Measurements from ENCODE around the gene PTPN1.

Gene PTPN1

GRCh38 chr20:50509923-50510705, at the start of gene PTPN1:
Gene PTPN1, plus strand, starts transcription at chr20:50510383. Its CDS starts 145 bp downstream, at chr20:50510528.
- Mint-ChIP-seq H3K9me3 (no peaks in the 10 kb centered on the region), H3K36me3 (peaks cover 19% of the 10 kb centered on the region), H3K27ac (peak within 1 kb of the TSS; percentile 95), H3K4me3 (peak within 1 kb of the TSS; percentile 94), H3K4me1 (peaks cover 35% of the 10 kb centered on the region)
- ATAC-seq, result peak; percentile 94
- peak; percentile 92 to 99 for DNase-seq (ENCODE audit: low spot score in 2 of 2)

GRCh38 chr20:50460608-50461267, 49.4 kb upstream of the PTPN1 start:
- Mint-ChIP-seq H3K36me3 (no peaks in the 10 kb centered on the region), H3K4me1 (peaks cover 11% of the 10 kb centered on the region), H3K4me3 (no peak overlapping the region), H3K27ac (no peak overlapping the region), H3K9me3 (no peaks in the 10 kb centered on the region)
- ATAC-seq (peak; percentile 92), DNase-seq (ENCODE audit: low spot score in 2 of 2) (peak; percentile 88 to 95)

GRCh38 chr20:50462093-50462690, 48.0 kb upstream of the PTPN1 start:
- no peaks in the 10 kb centered on the region for H3K9me3 Mint-ChIP-seq
- H3K4me1 Mint-ChIP-seq, result peaks cover 11% of the 10 kb centered on the region
- H3K4me3 Mint-ChIP-seq, result no peak overlapping the region
- no peak overlapping the region for H3K27ac Mint-ChIP-seq
- no peak for ATAC-seq
- H3K36me3 Mint-ChIP-seq, result no peaks in the 10 kb centered on the region
- DNase-seq (ENCODE audit: low spot score in 2 of 2), result no peak

GRCh38 chr20:50464026-50464724, 46.0 kb upstream of the PTPN1 start:
- DNase-seq (ENCODE audit: low spot score in 2 of 2) (peak; percentile 49 to 83), ATAC-seq (peak; percentile 79)
- Mint-ChIP-seq H3K36me3 (no peaks in the 10 kb centered on the region), H3K27ac (no peak overlapping the region), H3K4me1 (peaks cover 17% of the 10 kb centered on the region), H3K4me3 (no peak overlapping the region), H3K9me3 (no peaks in the 10 kb centered on the region)

- ATAC-seq, result no peak
- Mint-ChIP-seq H3K27ac (no peak overlapping the region), H3K4me1 (peaks cover 17% of the 10 kb centered on the region), H3K4me3 (no peak overlapping the region), H3K36me3 (no peaks in the 10 kb centered on the region), H3K9me3 (no peaks in the 10 kb centered on the region)
- DNase-seq (ENCODE audit: low spot score in 2 of 2), result no peak
Measured at GRCh38 chr20:50464725-50465650, 45.2 kb upstream of the PTPN1 start.

GRCh38 chr20:50467174-50467573, 43.0 kb upstream of the PTPN1 start:
- ATAC-seq (no peak), DNase-seq (ENCODE audit: low spot score in 2 of 2) (no peak)
- H3K36me3 Mint-ChIP-seq, result no peaks in the 10 kb centered on the region
- no peaks in the 10 kb centered on the region for H3K9me3 Mint-ChIP-seq
- no peak overlapping the region for H3K4me3 Mint-ChIP-seq
- H3K27ac Mint-ChIP-seq, result no peak overlapping the region
- H3K4me1 Mint-ChIP-seq, result peaks cover 31% of the 10 kb centered on the region

GRCh38 chr20:50467718-50468356, 42.3 kb upstream of the PTPN1 start:
- no peak overlapping the region for H3K4me3 Mint-ChIP-seq
- peak; percentile 51 for ATAC-seq
- H3K9me3 Mint-ChIP-seq, result no peaks in the 10 kb centered on the region
- peaks cover 35% of the 10 kb centered on the region for H3K4me1 Mint-ChIP-seq
- no peaks in the 10 kb centered on the region for H3K36me3 Mint-ChIP-seq
- no peak for DNase-seq (ENCODE audit: low spot score in 2 of 2)
- no peak overlapping the region for H3K27ac Mint-ChIP-seq

GRCh38 chr20:50468378-50468798, 41.8 kb upstream of the PTPN1 start:
- Mint-ChIP-seq H3K9me3 (no peaks in the 10 kb centered on the region), H3K4me1 (peaks cover 40% of the 10 kb centered on the region), H3K36me3 (peaks cover 2% of the 10 kb centered on the region), H3K27ac (no peak overlapping the region), H3K4me3 (no peak overlapping the region)
- DNase-seq (ENCODE audit: low spot score in 2 of 2) (no peak), ATAC-seq (no peak)

GRCh38 chr20:50469176-50469723, 40.9 kb upstream of the PTPN1 start:
- no peak overlapping the region for H3K4me3 Mint-ChIP-seq
- DNase-seq (ENCODE audit: low spot score in 2 of 2) (no peak), ATAC-seq (no peak)
- H3K9me3 Mint-ChIP-seq, result no peaks in the 10 kb centered on the region
- H3K36me3 Mint-ChIP-seq, result peaks cover 4% of the 10 kb centered on the region
- no peak overlapping the region for H3K27ac Mint-ChIP-seq
- H3K4me1 Mint-ChIP-seq, result peaks cover 39% of the 10 kb centered on the region

GRCh38 chr20:50469796-50470195, 40.4 kb upstream of the PTPN1 start:
- ATAC-seq, result no peak
- Mint-ChIP-seq H3K27ac (no peak overlapping the region), H3K36me3 (peaks cover 4% of the 10 kb centered on the region), H3K9me3 (no peaks in the 10 kb centered on the region), H3K4me1 (peaks cover 36% of the 10 kb centered on the region), H3K4me3 (no peak overlapping the region)
- DNase-seq (ENCODE audit: low spot score in 2 of 2), result no peak

GRCh38 chr20:50470264-50470858, 39.8 kb upstream of the PTPN1 start:
- H3K36me3 Mint-ChIP-seq, result peaks cover 4% of the 10 kb centered on the region
- DNase-seq (ENCODE audit: low spot score in 2 of 2) (no peak), ATAC-seq (peak; percentile 25)
- H3K4me1 Mint-ChIP-seq, result peaks cover 36% of the 10 kb centered on the region
- no peak overlapping the region for H3K4me3 Mint-ChIP-seq
- H3K9me3 Mint-ChIP-seq, result no peaks in the 10 kb centered on the region
- no peak overlapping the region for H3K27ac Mint-ChIP-seq

GRCh38 chr20:50471231-50471630, 39.0 kb upstream of the PTPN1 start:
- Mint-ChIP-seq H3K4me3 (peak overlapping the region; percentile 6), H3K9me3 (no peaks in the 10 kb centered on the region), H3K36me3 (peaks cover 4% of the 10 kb centered on the region), H3K27ac (peak overlapping the region; percentile 40), H3K4me1 (peaks cover 36% of the 10 kb centered on the region)
- no peak for DNase-seq (ENCODE audit: low spot score in 2 of 2)
- ATAC-seq, result peak; percentile 71

All from stimulated activated effector memory CD8-positive, alpha-beta T cell treated with anti-CD3 and anti-CD28 coated beads, Interleukin-12 subunit alpha, Interleukin-12 subunit beta, amount 100 ng/mL, for 72 hours (primary cell).